Measurements from ENCODE around the gene PRMT7.
A peak's percentile ranks its signal among the peaks of the same experiment; 100 is the strongest.
"Not testable (repeated sequence)": the region's sequence is repeated elsewhere in the genome, so short reads cannot be mapped to it uniquely, and the experiment has no call there.

The PRMT7 gene

GRCh38 chr16:68283801-68284598, 26.8 kb upstream of the PRMT7 start:
- DNase-seq (ENCODE audit: low read depth): no peak

GRCh38 chr16:68284847-68285246, 26.0 kb upstream of the PRMT7 start:
- no peak for DNase-seq (ENCODE audit: low read depth)

- DNase-seq (ENCODE audit: low read depth): no peak
Measured at GRCh38 chr16:68285683-68286082, 25.1 kb upstream of the PRMT7 start.

GRCh38 chr16:68286153-68287074, 24.4 kb upstream of the PRMT7 start:
- no peak for DNase-seq (ENCODE audit: low read depth)

- DNase-seq (ENCODE audit: low read depth): no peak
Measured at GRCh38 chr16:68287276-68288251, 23.3 kb upstream of the PRMT7 start.

GRCh38 chr16:68288252-68288650, 22.6 kb upstream of the PRMT7 start:
- DNase-seq (ENCODE audit: low read depth): no peak

GRCh38 chr16:68288796-68289195, 22.0 kb upstream of the PRMT7 start:
- not testable (repeated sequence) for DNase-seq (ENCODE audit: low read depth)

- DNase-seq (ENCODE audit: low read depth): no peak
Measured at GRCh38 chr16:68289202-68289601, 21.6 kb upstream of the PRMT7 start.

- DNase-seq (ENCODE audit: low read depth): no peak
Measured at GRCh38 chr16:68289621-68290329, 21.0 kb upstream of the PRMT7 start.

GRCh38 chr16:68290450-68290849, 20.4 kb upstream of the PRMT7 start:
- no peak for DNase-seq (ENCODE audit: low read depth)

- DNase-seq (ENCODE audit: low read depth): no peak
Measured at GRCh38 chr16:68291227-68291626, 19.6 kb upstream of the PRMT7 start.

- DNase-seq (ENCODE audit: low read depth): no peak
Measured at GRCh38 chr16:68292425-68292824, 18.4 kb upstream of the PRMT7 start.

GRCh38 chr16:68296291-68296690, 14.5 kb upstream of the PRMT7 start:
- DNase-seq (ENCODE audit: low read depth): no peak

GRCh38 chr16:68296693-68297092, 14.1 kb upstream of the PRMT7 start:
- DNase-seq (ENCODE audit: low read depth): no peak

GRCh38 chr16:68297908-68298307, 12.9 kb upstream of the PRMT7 start:
- DNase-seq (ENCODE audit: low read depth): no peak

- no peak for DNase-seq (ENCODE audit: low read depth)
Measured at GRCh38 chr16:68298312-68298711, 12.5 kb upstream of the PRMT7 start.

GRCh38 chr16:68298907-68299561, 11.8 kb upstream of the PRMT7 start:
- DNase-seq (ENCODE audit: low read depth): peak; percentile 61

GRCh38 chr16:68299571-68300453, 11.0 kb upstream of the PRMT7 start:
- DNase-seq (ENCODE audit: low read depth): no peak

GRCh38 chr16:68300734-68301459, 9.9 kb upstream of the PRMT7 start:
- no peak for DNase-seq (ENCODE audit: low read depth)
